Measurements from ENCODE around the gene TNFRSF18.
"Not testable (repeated sequence)": the region's sequence is repeated elsewhere in the genome, so short reads cannot be mapped to it uniquely, and the experiment has no call there.

Gene TNFRSF18

GRCh38 chr1:1176931-1177330 is 29.5 kb downstream of the TNFRSF18 start:
- no peak for TF ChIP-seq POLR2AphosphoS5 (IDR thresholded peaks at IDR 0.05; ENCODE audit: low read depth, low read length)
- TF ChIP-seq TAF1 (IDR thresholded peaks at IDR 0.05; ENCODE audit: borderline replicate concordance, low read depth, low read length), result no peak
- TF ChIP-seq POLR2A (IDR thresholded peaks at IDR 0.05; ENCODE audit: low read depth, low read length), result no peak
- FAIRE-seq (no peak), DNase-seq (ENCODE audit: insufficient read length) (no peak)

GRCh38 chr1:1176063-1176761 is 30.2 kb downstream of the TNFRSF18 start:
- FAIRE-seq; DNase-seq (ENCODE audit: insufficient read length): not testable (repeated sequence)

GRCh38 chr1:1175221-1176062 is 30.9 kb downstream of the TNFRSF18 start:
- no peak for FAIRE-seq
- no peak for DNase-seq (ENCODE audit: insufficient read length)
- TF ChIP-seq POLR2AphosphoS5 (IDR thresholded peaks at IDR 0.05; ENCODE audit: low read depth, low read length) (no peak), TAF1 (IDR thresholded peaks at IDR 0.05; ENCODE audit: borderline replicate concordance, low read depth, low read length) (no peak), POLR2A (IDR thresholded peaks at IDR 0.05; ENCODE audit: low read depth, low read length) (no peak)

GRCh38 chr1:1173793-1174415 is 32.5 kb downstream of the TNFRSF18 start, which contains the start of gene TTLL10:
Gene TTLL10 (plus strand): TSS chr1:1173880. CDS start chr1:1179216, 5,336 bp downstream.
- TF ChIP-seq POLR2AphosphoS5 (IDR thresholded peaks at IDR 0.05; ENCODE audit: low read depth, low read length) (no peak), TAF1 (IDR thresholded peaks at IDR 0.05; ENCODE audit: borderline replicate concordance, low read depth, low read length) (no peak), POLR2A (IDR thresholded peaks at IDR 0.05; ENCODE audit: low read depth, low read length) (no peak)
- FAIRE-seq (no peak), DNase-seq (ENCODE audit: insufficient read length) (no peak)

- FAIRE-seq (no peak), DNase-seq (ENCODE audit: insufficient read length) (no peak)
- TF ChIP-seq POLR2A (IDR thresholded peaks at IDR 0.05; ENCODE audit: low read depth, low read length), result no peak
- no peak for TF ChIP-seq TAF1 (IDR thresholded peaks at IDR 0.05; ENCODE audit: borderline replicate concordance, low read depth, low read length)
- no peak for TF ChIP-seq POLR2AphosphoS5 (IDR thresholded peaks at IDR 0.05; ENCODE audit: low read depth, low read length)
Observed at GRCh38 chr1:1173061-1173792, 33.2 kb downstream of the TNFRSF18 start.

GRCh38 chr1:1171546-1172340 is 34.6 kb downstream of the TNFRSF18 start:
- TF ChIP-seq POLR2A (IDR thresholded peaks at IDR 0.05; ENCODE audit: low read depth, low read length), result no peak
- no peak for TF ChIP-seq TAF1 (IDR thresholded peaks at IDR 0.05; ENCODE audit: borderline replicate concordance, low read depth, low read length)
- TF ChIP-seq POLR2AphosphoS5 (IDR thresholded peaks at IDR 0.05; ENCODE audit: low read depth, low read length), result no peak
- FAIRE-seq, result peak; percentile 72
- DNase-seq (ENCODE audit: insufficient read length), result no peak

GRCh38 chr1:1171161-1171545 is 35.2 kb downstream of the TNFRSF18 start:
- no peak for TF ChIP-seq POLR2AphosphoS5 (IDR thresholded peaks at IDR 0.05; ENCODE audit: low read depth, low read length)
- no peak for TF ChIP-seq POLR2A (IDR thresholded peaks at IDR 0.05; ENCODE audit: low read depth, low read length)
- TF ChIP-seq TAF1 (IDR thresholded peaks at IDR 0.05; ENCODE audit: borderline replicate concordance, low read depth, low read length), result no peak
- DNase-seq (ENCODE audit: insufficient read length), result no peak
- peak; percentile 21 for FAIRE-seq

- FAIRE-seq (no peak), DNase-seq (ENCODE audit: insufficient read length) (no peak)
- TF ChIP-seq POLR2A (IDR thresholded peaks at IDR 0.05; ENCODE audit: low read depth, low read length), result no peak
- no peak for TF ChIP-seq POLR2AphosphoS5 (IDR thresholded peaks at IDR 0.05; ENCODE audit: low read depth, low read length)
- TF ChIP-seq TAF1 (IDR thresholded peaks at IDR 0.05; ENCODE audit: borderline replicate concordance, low read depth, low read length), result no peak
Observed at GRCh38 chr1:1170215-1171091, 35.9 kb downstream of the TNFRSF18 start.

- no peak for DNase-seq (ENCODE audit: insufficient read length)
- no peak for FAIRE-seq
- no peak for TF ChIP-seq POLR2A (IDR thresholded peaks at IDR 0.05; ENCODE audit: low read depth, low read length)
Observed at GRCh38 chr1:1169429-1170214, 36.8 kb downstream of the TNFRSF18 start.

Data from GM12892 (cell line).